Lower leg skin (tissue), 3 donors: ENCODE data around the gene BMAL1.

Experiments
- CTCF ChIP-seq, 3 donors: fragments of 450-650 bp; IDR thresholded peaks; one replicate each; pipeline ENCODE4 v1.5.1; 2016; ENCODE audit warnings: antibody characterized with exemption in 3 of 3, mild to moderate bottlenecking in 3 of 3, moderate library complexity in 2 of 3
- POLR2A ChIP-seq, 2 donors: fragments of 450-650 bp; IDR thresholded peaks; one replicate each; pipeline ENCODE4 v1.6.1; 2016 to 2017; ENCODE audit warnings: antibody characterized with exemption in 2 of 2, mild to moderate bottlenecking in 1 of 2, moderate library complexity in 1 of 2

GRCh38 chr11:13260963-13261588, 16.5 kb upstream of the BMAL1 start:
- TF ChIP-seq CTCF (IDR thresholded peaks at IDR 0.05) = no peak
- TF ChIP-seq POLR2A (IDR thresholded peaks at IDR 0.05) = no peak
